Peyer's patch (tissue), 4 donors: ENCODE results near the gene PTH1R.

Experiments
- POLR2A ChIP-seq, 2 donors: fragments of 450-650 bp; IDR thresholded peaks; one replicate each; pipeline ENCODE4 v1.5.1; 2017; ENCODE audit warnings: antibody characterized with exemption in 2 of 2, mild to moderate bottlenecking in 2 of 2, moderate library complexity in 2 of 2
- TF ChIP-seq, protein P1 (sequence below), 6 experiments: fragments of 450-650 bp in 4 of 6; fragments of 200-600 bp in 2 of 6; sonication (generic) in 1 of 6; IDR thresholded peaks; one replicate each; pipeline ENCODE4 v1.5.1; 2017 to 2019; ENCODE audit warnings: antibody characterized with exemption in 6 of 6, mild to moderate bottlenecking in 3 of 6, moderate library complexity in 1 of 6

- TF ChIP-seq, protein P1, sequence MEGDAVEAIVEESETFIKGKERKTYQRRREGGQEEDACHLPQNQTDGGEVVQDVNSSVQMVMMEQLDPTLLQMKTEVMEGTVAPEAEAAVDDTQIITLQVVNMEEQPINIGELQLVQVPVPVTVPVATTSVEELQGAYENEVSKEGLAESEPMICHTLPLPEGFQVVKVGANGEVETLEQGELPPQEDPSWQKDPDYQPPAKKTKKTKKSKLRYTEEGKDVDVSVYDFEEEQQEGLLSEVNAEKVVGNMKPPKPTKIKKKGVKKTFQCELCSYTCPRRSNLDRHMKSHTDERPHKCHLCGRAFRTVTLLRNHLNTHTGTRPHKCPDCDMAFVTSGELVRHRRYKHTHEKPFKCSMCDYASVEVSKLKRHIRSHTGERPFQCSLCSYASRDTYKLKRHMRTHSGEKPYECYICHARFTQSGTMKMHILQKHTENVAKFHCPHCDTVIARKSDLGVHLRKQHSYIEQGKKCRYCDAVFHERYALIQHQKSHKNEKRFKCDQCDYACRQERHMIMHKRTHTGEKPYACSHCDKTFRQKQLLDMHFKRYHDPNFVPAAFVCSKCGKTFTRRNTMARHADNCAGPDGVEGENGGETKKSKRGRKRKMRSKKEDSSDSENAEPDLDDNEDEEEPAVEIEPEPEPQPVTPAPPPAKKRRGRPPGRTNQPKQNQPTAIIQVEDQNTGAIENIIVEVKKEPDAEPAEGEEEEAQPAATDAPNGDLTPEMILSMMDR (IDR thresholded peaks at IDR 0.05) = no peak
- no peak for TF ChIP-seq POLR2A (IDR thresholded peaks at IDR 0.05)
Measured at GRCh38 chr3:46853441-46854415, 23.8 kb upstream of the PTH1R start.
